HG02588 (cell line): ENCODE data around the gene MAP2K6.
"Not testable (repeated sequence)": the region's sequence is repeated elsewhere in the genome, so short reads cannot be mapped to it uniquely, and the experiment has no call there.

Experiments
- ATAC-seq: cut with Tn5 transposase; IDR thresholded peaks from one replicate; pipeline ENCODE4 v1.9.1; 2021; ENCODE audit warnings: mild to moderate bottlenecking, moderate library complexity; ENCODE audit not compliant: unreplicated experiment

The MAP2K6 gene

DNA sequence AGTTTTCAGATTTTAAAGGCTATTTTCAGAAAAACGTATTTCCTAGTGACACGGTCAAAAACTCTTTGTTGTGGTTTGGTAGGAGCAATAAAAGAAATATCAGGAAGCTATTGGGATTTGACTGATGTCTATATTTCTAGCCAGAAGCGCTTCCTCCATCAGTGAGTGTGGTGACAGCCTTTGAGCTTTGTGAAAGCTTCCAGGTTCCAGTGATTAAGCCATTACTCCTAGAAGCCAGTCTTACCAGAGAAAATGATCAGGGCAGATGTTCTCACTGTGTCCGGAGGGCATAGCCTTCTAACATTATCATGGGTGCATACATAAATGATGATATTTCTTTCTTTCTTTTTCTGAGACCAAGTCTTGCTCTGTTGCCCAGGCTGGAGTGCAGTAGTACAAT lies 39.6 kb downstream of the MAP2K6 start:
- ATAC-seq, result no peak

DNA sequence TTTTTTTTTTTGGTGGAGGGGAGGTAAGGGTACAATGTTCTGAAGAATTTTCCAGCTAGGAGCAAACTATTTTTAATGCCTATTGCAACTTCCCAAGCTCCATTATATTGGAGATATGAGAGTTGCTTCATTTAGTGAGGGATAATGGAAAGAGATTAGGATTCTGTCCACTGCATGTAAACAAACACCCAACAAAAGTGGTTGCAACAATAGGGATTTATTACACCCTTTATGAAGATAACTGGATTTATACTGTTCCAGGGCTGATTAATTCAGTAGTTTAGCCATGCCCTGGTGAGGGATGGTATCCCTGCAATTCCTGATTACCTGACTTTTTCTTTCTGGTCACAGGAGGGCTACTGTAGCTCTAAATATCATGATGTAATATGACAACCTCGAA lies 40.5 kb downstream of the MAP2K6 start:
- ATAC-seq, result no peak

DNA sequence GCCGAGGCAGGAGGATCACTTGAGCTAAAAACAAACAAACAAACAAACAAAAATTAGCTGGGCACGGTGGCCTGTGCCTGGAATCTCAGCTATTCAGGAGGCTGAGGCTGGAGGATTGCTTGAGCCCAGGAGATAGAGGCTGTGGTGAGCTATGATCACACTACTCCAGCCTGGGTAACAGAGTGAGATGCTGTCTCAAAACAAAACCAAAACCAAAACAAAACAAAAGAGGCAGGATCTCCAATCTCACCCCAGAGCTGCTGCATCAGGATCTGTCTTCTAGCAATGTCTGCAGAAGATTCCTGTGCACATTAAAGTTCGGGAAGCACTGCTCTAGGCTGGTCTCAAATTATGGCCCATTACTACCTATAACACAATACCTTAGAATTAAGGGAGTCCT lies 43.1 kb downstream of the MAP2K6 start:
- no peak for ATAC-seq

DNA sequence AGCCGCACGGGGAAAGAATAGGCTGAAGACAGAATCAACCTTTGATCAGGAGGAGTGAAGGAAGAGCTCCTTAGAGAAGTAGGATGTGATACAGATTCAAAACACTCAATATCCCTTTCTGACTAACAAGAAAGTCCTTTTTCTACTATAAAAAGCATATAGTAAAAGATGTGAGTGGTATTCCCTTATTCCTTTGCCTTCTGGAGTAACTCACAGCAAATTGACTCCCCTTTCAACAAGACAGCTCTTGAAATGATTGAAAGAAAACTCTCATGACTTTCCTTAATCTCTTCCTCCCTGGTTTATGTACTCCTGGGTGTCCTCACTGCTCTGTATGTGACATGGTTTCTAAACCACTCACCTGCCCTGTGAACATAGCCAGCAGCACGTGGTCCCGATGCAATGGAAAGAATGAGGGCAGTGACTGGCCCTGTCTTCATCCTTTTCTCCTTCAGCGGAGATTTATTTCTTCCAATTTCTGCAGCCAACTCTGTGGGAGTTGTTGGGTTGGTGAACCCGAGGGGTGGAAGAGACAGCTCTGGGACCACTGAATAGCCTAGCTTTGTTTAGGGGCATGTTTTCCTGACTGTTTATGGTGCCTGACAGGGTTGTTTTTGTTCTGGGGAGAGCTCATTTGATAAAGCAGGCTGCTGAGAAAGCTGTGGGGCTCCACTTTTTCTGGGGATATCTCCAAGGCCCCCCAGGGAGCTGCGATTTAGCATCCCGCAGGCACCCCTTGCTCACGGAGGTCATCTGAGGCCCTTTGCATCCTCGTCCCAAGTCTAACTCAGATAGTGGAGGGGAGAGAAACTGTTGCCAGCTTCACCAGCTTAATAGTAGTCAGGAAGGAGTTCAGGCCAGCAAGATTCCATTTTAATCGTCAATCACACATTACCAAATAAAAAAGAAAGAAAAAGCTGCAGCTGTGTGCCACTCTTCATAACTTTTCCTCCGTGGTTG lies 46.7 kb downstream of the MAP2K6 start:
- ATAC-seq, result no peak

DNA sequence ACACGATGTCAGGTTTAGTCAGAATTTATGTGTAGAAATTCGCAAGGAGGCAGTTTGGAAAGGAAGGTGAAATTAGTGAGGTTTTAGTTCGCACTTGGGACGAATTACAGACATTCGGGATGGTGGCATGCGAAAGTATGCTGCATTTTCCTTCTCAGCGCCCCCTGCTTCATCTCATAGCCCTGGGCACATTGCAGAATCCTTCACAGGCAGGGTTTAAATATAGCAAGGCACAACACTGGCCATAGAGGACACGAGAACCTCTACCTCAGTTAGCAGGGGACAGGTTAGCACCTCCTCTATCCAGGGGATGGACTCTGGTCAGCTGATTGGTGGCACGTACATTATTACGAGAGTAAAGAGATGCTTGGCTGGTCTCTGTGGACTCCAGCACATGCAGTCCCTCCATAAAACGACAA lies 47.5 kb downstream of the MAP2K6 start:
- no peak for ATAC-seq

DNA sequence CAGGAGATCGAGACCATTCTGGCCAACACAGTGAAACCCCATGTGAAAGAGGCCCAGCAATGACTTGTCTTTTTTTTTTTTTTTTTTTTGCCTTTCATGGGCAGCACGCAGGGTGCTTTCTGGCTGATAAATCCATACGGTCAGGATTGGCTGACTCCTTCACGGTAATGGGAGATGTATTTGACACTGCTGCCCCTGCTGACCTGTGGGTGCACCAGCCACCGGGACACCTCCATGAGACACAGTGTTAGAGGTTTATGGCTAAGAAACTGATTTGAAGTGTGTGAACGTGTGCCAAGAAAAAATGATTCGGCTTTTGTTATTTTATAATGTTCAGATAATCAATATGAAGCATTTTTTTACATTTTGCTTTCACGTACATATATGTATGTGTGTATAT lies 48.4 kb downstream of the MAP2K6 start:
- ATAC-seq, result no peak

DNA sequence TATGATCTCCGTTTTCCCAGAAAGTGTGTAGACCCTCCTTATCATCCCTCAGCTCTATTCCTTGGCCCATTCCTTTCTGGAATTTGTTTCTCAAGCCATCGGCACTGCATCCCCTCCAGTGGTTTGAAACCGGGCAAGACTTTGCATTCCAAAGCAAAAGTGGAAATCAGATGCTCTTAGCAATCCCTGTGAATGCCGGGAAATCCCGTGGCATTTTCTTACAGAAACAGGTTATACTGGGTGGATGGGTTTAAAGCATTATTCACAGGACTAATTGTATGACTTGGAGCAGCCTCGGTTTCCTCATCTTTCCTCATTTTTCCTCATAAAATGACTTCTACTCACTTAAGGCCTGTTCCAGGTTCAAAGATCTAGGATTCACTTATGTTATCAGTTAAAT lies 52.0 kb downstream of the MAP2K6 start:
- ATAC-seq, result no peak

DNA sequence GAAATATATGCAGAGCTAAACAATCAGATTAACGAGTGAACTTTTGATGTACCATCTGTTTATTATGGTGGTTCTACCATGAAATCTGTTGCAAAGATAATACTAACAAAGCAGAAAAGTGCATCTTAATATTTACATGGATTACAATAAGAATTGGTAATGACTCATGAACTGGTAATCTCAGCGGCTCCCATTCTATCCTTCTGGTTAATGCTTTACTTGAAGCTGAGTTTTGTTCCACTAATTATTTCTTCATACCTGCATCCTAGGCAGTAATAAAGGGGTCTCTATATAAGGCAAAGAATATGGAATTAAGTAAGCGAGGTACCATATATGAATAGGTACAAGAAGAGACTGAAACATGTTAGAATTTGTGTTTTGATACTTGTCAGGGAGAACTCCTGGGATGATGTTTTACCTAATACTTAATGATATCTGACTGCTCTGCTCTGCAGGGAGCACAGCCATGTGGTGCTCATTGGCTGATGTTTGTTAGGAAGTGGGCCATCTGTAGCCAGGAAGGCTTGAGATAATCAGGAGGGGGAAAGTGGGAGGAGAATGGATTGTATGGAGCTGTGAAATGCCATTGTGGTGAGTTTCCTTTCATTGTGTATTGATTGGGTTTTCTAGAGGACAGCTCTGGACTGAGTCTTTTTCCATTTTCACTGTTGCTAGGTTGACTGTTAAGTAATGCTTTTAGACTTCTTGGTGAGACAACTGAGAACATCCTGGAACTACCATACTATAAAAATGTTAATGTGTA lies 52.6 kb downstream of the MAP2K6 start:
- ATAC-seq, result no peak

DNA sequence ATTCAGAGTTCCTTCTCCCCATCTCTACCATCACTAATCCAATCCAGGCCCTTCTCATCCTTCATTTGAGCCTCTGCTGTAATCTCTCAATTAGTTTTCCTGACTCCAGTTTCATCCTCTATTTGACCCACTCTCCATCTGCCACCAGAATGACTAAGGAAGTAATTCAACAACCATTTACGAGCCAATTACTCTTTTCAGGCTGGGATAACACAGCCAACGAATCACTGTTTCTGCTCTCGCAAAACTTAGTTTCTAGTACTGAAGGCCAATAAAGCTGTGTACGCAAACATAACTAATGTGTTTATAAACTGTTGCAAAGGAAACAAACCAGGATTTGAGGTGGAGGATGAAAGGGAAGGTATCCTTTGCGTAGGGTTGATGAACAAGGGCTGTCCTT lies 53.7 kb downstream of the MAP2K6 start:
- ATAC-seq, result no peak

DNA sequence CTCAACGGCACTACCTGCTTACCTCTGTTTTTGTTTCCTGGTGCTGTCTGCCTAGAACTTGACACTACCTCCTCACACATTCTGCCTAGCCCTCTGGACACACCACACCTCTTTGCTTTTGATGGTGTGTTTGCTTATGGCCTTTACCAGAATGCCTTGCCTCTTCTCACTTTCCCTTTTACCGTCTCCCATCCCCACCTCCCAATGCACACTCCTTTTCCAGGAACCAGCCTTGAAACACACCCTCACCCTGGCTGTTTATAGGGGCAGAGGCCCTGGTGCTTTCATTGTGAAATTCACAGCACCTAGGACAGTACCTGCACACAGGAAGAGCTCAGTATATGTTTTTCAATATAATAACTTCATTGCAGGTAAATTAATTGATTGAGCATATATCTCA lies 56.2 kb downstream of the MAP2K6 start:
- no peak for ATAC-seq

DNA sequence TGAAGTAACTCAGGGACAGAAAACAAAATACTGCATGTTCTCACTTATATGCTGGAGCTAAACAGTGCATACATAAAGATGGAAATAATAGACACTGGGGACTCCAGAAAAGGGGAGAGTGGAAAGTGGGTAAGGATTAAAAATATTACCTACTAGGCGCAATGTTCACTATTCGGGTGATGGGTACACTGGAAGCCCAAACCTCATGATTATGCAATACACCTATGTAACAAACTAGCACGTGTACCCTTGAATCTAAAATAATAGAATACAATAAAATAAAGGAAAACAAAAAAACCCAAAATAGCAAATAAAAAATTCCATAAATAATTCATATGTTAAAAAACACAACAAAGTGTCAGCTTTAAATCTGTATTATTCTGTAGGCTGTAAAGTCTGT lies 56.9 kb downstream of the MAP2K6 start:
- ATAC-seq, result no peak

DNA sequence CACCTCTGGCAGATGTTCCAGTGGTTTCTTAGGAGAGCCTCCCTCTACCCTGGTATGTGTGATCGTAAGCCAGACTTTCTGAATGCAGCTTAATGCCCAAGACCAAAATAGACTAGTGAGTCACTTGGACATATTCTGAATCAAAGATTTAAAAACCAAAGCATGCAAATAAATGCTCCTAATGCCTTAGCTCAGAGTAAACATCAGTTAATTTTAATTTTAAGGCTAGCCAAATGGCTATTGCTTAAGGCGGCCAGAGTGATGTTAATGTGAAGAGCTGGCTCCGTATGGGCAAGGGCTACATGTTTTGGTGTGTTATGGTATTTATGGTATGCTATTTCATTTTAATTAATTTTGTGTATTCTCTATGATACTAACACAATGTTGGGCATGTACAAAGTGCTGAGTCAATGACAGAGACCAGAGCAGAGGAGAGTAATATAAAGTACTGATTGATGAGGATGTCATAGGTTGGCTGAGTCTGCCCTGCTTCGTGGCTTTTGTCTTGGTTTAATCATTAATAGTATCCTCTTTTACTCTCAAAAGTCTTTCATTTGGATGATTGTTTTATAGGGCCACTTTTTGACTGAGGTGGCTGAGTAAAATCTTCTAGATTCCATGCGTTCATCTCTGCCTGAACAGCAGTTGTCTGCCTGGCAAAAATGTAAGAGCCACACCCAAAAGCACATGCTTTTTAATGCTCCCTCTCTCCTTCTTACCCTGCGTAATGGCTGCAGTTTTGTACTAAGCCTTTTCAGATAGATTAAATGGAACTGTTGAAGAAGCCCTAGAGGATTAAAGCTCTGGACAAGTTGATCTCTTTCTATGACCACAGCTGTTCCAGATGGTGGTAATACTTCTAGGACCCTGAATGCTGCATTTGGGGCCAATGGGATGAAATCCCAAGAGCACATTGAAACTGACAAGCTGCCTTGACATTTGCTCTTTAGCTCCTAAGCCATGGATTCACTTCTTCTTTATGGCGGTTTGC lies 59.6 kb downstream of the MAP2K6 start:
- no peak for ATAC-seq

DNA sequence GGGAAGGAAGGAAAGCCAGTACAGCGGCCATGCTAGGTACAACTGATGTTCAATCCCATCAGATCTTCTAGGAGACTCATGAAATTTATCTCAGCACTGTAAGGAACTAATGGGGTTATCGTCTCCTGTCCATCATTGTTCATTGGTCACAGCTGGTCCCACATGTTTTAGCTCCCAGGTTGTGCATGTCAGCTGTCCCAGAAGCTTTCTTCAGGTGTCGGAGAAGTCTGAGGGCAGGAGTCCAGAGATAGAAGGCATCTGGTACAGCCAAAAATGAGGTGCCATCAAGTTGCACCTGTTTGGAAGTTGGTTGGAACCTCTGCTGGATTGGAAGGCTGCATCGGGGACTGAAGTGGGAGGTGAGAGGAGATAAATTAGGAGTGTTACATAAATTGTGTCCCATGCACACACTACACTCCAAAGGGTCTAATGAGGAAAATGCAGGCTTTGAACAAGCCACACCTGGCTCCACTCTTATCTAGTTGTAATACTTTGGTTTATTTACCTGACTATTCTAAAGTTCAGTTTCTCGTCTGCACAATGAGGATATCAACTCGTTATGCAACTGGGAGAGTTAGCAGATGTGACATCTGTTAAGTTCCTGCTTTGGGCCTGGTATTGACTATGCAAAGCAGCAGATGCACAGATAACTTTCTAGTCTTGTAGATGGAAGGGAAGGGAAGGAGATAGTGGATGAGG lies 62.9 kb downstream of the MAP2K6 start:
- ATAC-seq, result no peak

DNA sequence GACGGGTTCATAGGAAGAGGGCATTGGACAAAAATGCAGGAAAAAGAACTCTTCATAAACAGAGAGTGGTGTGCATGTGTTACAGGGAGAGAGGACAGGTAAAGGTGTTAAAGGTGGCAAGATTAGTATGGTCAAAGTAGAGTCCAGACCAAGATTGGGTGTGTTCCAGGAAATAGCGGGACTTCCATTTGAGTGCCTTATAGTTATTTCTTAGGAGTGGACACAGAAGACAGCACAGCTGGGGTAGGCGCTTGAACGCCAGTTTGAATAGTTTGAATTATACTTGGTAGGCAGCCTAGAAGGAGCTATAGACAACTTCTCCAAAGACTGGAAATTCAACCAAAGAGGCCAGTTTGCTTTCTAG lies 63.4 kb downstream of the MAP2K6 start:
- no peak for ATAC-seq

DNA sequence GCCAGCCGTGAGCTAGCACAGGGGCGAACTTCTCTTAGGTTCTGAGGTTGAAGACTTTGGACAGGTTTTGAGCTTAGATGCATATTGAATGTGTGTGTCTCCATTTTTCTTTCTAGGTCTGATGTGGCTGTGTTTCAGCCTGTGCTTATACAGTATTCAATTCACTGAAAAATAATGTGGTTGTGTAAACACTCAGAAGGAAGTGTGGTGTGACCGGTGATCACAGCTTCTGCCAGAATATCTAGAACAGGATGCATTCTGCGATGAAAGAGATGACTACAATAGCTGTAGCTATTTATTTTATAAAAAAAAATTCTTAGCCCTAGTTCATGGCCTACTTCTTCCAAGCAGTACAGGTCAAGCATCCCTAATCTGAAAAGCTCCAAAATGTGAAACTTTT lies 64.4 kb downstream of the MAP2K6 start:
- ATAC-seq, result no peak

DNA sequence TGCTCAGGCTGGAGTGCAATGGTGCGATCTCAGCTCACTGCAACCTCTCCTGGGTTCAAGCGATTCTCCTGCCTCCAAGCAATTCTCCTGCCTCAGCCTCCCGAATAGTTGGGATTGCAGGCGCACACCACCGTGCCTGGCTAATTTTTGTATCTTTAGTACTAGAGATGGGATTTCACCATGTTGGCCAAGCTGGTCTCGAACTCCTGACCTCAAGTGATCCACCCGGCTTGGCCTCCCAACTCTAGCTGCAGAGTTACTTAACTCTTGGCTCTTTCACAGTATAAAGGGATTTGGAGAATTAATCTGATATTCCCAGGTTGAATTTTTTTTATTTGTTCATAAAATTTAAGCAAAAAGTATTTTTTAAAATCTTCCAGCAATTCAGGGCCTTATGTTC lies 65.3 kb downstream of the MAP2K6 start:
- ATAC-seq, result not testable (repeated sequence)

DNA sequence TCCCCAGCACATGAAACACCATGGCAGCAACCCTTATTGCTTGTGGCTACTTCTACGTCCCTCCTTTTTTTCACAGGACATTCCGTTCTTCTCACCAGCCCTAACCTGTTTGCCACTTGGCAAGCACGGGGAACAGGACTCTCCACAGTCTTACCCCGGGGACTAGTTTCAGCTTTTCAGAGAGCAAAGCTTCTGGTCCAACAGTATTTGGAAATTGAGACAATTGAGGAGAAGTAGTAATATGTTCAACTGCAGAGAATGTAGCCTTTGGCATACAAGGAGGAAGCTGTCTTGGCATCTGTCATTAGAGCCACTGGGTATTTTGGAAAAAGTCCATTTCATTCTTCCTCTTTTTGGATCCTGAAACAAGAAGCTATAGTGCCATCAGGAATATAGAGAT lies 65.7 kb downstream of the MAP2K6 start:
- ATAC-seq, result no peak

DNA sequence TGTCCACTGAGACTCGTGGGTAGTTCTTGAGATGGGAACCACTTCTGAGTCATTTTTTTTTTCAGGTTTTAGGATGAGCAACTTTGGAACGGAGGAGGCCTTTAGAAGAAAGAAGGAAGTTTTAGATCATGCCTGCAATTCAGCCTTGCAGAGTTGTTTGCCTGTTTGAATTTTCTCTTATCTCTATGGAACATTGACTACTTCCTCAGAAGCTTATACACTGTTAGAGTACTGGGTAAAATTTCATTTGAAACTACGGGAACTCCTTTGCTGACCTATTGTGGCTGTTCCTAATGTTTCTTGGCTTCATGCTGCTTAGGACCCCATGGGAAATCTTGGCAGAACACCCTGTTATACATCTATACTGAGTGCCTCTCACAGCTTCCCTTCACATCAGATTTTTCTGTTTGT lies 70.8 kb downstream of the MAP2K6 start:
- no peak for ATAC-seq

DNA sequence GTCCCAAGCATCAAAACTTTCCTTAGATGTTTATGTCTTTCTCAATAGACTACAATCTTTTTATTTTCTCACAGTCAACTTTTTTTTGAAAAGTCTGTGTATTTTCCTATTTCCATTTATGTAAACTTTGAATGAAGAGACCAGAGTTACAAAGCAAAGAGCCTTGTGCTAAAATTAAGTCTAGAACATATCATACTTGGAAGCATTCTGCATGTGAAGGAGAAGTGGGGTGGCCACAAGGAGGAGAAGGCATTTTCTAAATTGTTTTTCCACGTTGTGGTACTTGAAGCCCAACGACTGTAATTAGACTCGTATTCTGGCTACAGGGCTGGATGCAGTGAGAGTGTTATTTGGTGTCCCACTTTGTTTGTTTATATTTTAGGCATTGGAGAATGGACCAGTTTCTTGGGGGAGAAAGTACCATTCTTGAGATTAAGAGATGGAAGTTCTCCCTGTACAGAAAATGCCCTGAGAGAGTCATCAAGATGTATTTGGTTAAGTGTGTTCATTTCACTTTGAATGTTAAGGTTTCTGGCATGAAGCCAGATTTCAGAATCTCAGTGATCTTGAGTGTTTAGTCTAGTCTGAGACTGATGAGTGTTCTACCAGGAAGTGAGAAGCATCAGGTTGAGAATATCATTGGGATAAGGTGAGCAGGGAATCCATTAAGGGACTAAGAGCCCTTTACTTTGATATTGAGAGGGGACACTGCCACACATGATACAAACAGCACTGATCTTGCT lies 71.6 kb downstream of the MAP2K6 start:
- no peak for ATAC-seq
